Activated CD4-positive, alpha-beta T cell treated with anti-CD3 and anti-CD28 coated beads, Interleukin-2, Interleukin-6, amounts not matched to agents 100 ng/mL and 50 ng/mL, durations not matched to agents 16 hours and 8 hours (primary cell): Measurements from ENCODE around the gene NRP1.

Source experiments
- DNase-seq: peaks from one replicate; pipeline ENCODE4 v3.0.0-alpha.2; 2020

NRP1 gene

DNA sequence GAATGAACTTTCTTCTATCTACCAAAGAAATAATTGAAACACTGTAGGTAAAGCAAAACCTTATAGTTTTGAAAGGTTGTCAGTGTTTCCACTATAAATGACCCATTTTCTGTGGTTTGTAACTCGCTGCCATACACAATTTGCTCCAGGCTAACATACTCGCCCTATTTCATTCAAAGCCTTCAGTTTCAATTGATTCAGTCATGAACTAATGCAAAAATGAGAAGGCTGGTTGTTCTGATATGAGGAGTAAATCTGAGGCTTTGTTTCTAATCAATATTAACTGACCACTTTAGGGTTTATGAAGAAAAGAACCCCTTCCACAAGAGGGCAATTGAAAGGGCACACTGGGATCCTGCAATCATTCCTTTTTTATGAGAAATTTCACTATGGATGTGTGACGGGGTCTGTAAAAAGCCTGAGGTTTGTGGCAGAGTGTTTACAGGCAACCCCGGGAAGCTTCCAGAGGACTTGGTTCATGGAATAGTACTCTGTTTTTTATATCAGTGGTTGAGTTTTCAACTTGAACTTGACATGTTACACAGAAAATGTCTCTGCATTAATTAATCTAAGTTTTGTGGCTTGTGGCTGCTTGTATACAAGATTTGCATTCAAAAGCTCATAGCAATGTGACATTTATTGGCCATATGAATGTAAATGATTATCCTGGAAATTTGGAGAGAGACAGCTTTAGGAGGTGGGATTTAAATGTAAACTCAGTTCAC, 133.2 kb downstream of the NRP1 start:
- DNase-seq, result no peak

GRCh38 chr10:33199731-33200232, 134.7 kb downstream of the NRP1 start:
- DNase-seq, result no peak

- DNase-seq, result no peak
Observed at GRCh38 chr10:33198610-33199009, 135.9 kb downstream of the NRP1 start.

GRCh38 chr10:33196710-33197491, 137.6 kb downstream of the NRP1 start:
- DNase-seq, result no peak

- no peak for DNase-seq
Observed at GRCh38 chr10:33196377-33196706, 138.1 kb downstream of the NRP1 start.

DNA sequence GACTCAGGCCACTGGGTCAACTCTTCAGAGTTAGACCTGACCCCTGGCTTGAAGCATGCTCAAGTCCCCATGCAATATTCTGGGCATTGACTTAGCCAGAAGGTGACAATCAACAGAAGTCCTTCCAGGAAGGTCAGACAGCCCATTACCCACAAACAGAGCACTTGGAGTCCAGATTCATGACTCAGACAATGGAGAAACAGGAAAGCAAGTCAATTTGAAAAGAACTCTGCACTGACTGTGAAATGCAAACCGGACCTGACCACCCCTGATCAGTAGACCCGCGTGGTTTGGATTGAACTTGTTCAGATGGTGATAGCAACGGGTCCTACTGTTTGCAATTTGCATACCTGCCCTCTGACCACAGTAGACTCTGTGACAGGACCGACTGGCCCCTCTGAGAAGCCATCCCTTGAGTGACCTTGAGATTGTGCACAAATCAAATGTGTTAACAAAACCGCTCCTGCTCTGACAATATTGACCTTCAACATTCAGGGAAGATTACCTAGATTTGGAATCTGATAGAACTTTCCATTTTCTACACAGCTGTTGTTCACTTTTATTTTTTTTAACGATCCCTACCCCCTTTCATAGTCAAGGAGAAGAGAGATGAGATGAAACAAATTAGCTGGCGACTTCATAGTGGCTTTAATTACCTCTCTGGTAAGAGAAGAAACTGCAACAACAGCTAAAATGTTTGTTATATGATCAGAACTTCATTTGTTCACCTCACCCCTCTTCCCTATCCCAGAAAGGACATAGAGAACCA, 138.7 kb downstream of the NRP1 start:
- DNase-seq, result no peak

DNA sequence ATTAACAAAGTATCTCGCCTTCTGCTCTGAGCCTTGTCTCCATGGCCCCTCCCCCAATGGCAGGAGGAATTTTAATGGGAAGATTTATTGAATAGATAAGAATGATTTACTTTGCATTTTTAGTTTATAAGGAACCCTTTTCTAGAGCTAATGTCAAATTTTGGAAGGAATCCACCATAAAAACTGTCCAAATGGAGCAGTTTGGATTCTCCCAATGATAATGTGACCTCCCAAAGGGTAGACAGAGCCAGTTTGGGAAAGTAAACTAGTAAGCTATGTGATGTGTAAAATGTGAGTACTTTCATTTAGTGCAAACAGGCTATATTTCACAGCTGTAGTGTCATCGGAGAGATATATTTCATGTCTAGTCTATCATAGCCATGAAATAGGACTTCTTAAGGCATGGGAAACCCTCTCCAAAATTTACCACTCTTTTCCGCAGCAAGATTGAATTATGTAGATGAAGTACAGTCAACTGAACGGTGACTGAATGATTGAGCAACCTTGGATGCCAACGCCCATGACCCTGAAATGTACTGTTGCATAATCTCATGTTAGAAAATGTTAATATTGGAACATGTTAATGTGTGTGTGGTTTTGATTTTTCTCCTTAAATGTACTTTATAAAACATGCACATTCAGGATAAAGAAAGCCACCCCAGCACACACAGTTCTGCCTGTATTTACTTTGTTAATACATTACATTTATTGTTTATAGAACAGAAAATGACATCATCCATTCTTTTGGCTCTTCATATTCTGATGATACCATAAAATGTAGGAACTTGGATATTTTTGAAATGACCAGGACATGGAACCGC, 140.6 kb downstream of the NRP1 start:
- no peak for DNase-seq

GRCh38 chr10:33193057-33193700, 141.3 kb downstream of the NRP1 start:
- peak; percentile 80 for DNase-seq

- DNase-seq, result no peak
Observed at GRCh38 chr10:33192190-33192589, 142.3 kb downstream of the NRP1 start.

- no peak for DNase-seq
Observed at GRCh38 chr10:33190406-33190805, 144.1 kb downstream of the NRP1 start.

DNA sequence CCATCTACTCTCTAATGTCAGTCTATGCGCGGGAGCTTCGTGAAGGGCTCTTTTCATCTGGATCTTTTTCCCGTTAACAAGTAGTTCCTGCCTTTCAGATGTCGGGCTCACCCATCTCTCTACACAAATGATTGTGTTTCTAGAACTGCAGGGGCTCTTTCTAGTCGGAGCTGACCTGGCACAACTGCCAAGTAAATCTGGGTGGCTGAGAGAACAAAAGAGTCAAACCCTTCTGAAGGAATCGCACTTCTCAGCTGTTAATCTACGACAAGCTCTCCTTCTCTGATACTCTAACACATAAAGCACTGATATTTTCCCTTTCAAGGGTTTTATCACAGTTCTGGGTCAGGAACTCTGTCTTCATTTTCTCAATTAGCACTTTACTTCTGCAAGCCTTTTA, 144.7 kb downstream of the NRP1 start:
- DNase-seq, result no peak

DNA sequence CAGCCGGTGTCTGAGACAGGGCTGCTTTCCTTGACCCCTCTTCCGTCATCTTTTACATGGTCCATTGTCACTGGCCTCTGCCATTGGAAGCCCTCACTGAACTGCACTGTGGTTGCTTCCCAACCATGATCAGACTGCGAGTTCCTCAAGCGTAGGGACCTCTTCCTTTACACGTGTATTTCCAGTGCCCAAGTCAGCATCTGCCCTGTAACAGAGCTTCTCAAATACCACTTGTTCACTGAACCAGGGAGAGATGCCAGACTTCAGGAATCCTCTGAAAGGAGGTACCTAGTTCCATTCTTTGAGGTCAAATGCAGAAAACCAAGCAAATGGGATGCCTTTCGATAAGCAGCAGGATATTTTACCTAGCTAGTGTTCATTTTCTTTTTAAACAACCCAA, 145.1 kb downstream of the NRP1 start:
- no peak for DNase-seq

- no peak for DNase-seq
Observed at GRCh38 chr10:33187427-33187999, 147.0 kb downstream of the NRP1 start.

DNA sequence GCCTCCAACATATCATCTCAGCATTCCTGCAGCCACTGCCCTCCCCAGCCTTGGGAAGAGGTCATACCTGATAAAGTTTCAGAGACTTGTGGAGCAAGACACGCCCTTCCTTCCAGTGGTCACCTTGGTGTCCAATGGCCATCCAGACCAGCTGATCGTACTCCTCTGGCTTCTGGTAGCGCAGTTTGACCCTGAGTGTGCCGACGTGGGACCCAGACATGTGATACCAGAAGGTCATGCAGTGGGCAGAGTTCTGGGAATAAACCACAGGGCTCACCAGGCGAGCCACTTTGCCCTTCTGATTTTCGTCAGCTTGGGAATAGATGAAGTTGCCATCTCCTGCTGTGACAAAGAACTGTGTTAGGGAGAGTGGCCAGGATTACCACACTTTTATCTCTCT, 148.3 kb downstream of the NRP1 start:
- no peak for DNase-seq

DNA sequence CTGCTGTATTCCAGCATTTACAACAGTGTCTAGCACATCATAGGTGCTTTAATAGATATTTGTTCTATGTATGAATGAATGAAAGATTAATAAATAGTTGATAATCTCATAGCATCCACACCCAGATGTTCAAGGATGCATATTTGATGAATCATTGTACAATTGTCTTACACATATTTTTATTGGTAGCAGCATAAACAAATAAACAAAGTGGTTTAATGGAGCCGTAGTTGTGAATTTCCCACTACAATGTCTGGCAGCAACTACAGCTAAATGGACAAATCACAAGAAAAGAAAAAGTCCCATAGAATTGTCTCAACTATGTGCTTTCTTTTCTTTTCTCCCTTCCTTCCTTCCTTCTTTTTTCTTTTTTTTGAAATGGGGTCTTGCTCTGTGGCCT, 150.8 kb downstream of the NRP1 start:
- DNase-seq, result no peak

DNA sequence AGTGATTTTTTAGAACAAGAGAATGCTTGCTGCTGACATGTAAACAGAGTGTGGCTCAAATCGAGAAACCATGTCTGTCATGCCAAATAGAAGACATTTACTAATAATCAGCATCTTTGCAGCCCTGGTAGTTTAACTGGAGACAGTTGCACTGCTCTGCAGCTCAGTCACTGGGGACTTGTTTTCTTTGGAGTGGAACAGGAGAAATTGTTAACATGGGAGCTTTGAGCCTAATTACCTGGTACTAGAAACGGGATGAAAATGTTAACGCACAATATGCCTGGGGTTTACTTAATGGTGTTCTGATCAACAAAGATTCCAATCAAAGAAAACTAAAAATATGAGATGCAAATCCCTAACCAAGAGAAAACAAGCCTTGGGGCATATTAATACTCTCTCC, 153.5 kb downstream of the NRP1 start:
- DNase-seq, result no peak

DNA sequence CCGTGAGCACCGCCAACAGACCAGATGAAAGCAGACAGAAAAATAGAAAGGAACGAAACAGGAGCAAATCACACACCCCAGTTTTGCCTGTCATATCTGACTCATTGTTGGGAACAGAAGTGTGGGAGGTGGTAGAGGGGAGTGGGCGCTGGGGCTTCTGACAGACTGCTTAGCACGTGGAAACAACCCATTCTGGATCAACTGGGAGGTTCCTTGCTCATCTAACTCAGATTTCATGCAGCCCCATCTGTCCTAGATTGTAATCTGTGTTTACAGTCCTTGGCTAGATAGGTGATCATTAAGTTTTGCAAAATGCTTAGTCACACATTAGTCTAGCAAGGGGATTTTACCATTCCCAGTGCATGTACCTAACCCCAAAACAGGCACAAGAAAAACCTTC, 154.1 kb downstream of the NRP1 start:
- peak; percentile 5 for DNase-seq

DNA sequence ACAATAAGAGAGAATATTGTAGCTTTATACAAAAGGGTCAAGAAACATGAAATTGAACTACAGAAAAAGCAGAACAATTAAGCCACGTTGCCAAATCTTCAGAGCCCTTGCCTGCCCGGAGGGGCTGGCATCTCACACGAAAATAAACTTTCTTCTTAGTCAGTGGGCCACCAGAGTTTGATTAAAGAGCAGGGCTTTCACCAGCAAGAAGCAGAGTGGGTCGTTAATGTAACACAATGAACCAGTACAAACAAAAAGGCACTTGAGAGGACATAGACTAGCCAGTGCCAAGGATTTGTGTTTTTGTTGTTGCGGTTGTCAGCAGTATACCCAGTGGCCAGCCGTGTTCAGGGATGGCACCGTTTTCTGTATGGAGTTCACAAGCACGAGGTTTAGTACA, 155.4 kb downstream of the NRP1 start:
- DNase-seq, result no peak

GRCh38 chr10:33178026-33178755, 156.3 kb downstream of the NRP1 start:
- DNase-seq, result no peak

DNA sequence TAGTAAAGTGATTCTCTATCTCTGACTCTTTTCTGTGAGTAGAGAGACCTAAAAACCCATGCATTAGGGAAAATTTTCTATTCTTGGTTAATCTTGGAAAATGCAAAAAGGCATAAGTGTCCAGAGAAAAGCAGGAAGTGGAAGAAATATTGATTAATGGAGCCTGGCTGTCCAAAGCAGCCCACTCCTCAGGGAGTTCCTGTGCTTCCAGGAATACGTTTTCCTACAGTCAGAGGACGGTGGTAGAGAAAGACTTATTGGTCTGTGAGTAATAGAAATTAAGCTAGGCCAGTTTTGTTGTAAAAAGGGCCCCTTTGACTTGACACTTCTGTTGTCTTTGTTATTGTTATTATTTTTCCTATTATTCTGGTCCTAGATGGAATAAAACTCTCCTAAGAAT, 157.8 kb downstream of the NRP1 start:
- no peak for DNase-seq
